GM19468 (cell line): ENCODE results near the gene ZNF598.

ENCODE experiments used
- ATAC-seq: cut with Tn5 transposase; IDR thresholded peaks from one replicate; pipeline ENCODE4 v1.9.1; 2021; ENCODE audit warnings: mild to moderate bottlenecking, moderate library complexity, moderate number of reproducible peaks; ENCODE audit not compliant: unreplicated experiment; ENCODE audit errors: extremely low read depth

The ZNF598 gene

GRCh38 chr16:1992704-1993317 is 16.8 kb downstream of the ZNF598 start:
- ATAC-seq, result no peak

GRCh38 chr16:1991948-1992703 is 17.5 kb downstream of the ZNF598 start:
- ATAC-seq, result peak; percentile 45

- ATAC-seq, result no peak
These were observed 18.1 kb downstream of the ZNF598 start for GRCh38 chr16:1991588-1991947.

- no peak for ATAC-seq
These were observed 18.5 kb downstream of the ZNF598 start for GRCh38 chr16:1991135-1991551.

- ATAC-seq, result no peak
These were observed 19.1 kb downstream of the ZNF598 start for GRCh38 chr16:1990351-1991134.

- ATAC-seq, result no peak
These were observed 19.6 kb downstream of the ZNF598 start for GRCh38 chr16:1990101-1990350.

- no peak for ATAC-seq
These were observed 20.2 kb downstream of the ZNF598 start, which contains the start of gene SYNGR3 for GRCh38 chr16:1989209-1990100. TSS of gene SYNGR3 (plus strand) at chr16:1989970. CDS start at chr16:1990103, 133 bp downstream.

GRCh38 chr16:1987198-1987597 is 22.4 kb downstream of the ZNF598 start:
- ATAC-seq, result no peak

- ATAC-seq, result no peak
These were observed 24.0 kb downstream of the ZNF598 start for GRCh38 chr16:1985466-1986150.

GRCh38 chr16:1984347-1985225 is 25.0 kb downstream of the ZNF598 start:
- ATAC-seq, result no peak

- peak; percentile 58 for ATAC-seq
These were observed 25.9 kb downstream of the ZNF598 start, which contains the start of gene GFER for GRCh38 chr16:1983544-1984346. TSS of gene GFER (plus strand) at chr16:1984193. CDS start at chr16:1984219, 26 bp downstream.

GRCh38 chr16:1982991-1983543 is 26.6 kb downstream of the ZNF598 start:
- no peak for ATAC-seq

GRCh38 chr16:1982013-1982433 is 27.6 kb downstream of the ZNF598 start:
- ATAC-seq, result no peak

GRCh38 chr16:1981398-1981836 is 28.2 kb downstream of the ZNF598 start, which contains the start of gene NOXO1:
TSS of gene NOXO1 (minus strand) at chr16:1981469. CDS start at chr16:1981179, 290 bp downstream.
- ATAC-seq, result no peak

GRCh38 chr16:1980770-1981087 is 28.9 kb downstream of the ZNF598 start:
- no peak for ATAC-seq

GRCh38 chr16:1980030-1980769 is 29.4 kb downstream of the ZNF598 start:
- ATAC-seq, result no peak
